Bronchial epithelial cell (primary cell): Measurements from ENCODE around the gene PCSK2. TPM values are rescaled to one million over a fixed set of nuclear protein-coding genes. Genes with fewer than 3 reads are reported as not detected.

Source experiments
- DNase-seq: peaks from one replicate; pipeline ENCODE4 v3.0.0-alpha.2; 2010; ENCODE audit warnings: low read depth
- FAIRE-seq: peaks from 2 replicates; lab custom pipeline; 2011; peaks lifted over from hg19 to GRCh38; lab: Jason Lieb, UNC
- H3K27me3 ChIP-seq: 2 replicates; pipeline ENCODE4 v1.5.1; 2011; ENCODE audit warnings: low read length; ENCODE audit not compliant: control insufficient read depth, insufficient read depth
- H3K36me3 ChIP-seq: 2 replicates; pipeline ENCODE4 v1.5.1; 2011; ENCODE audit warnings: low read length; ENCODE audit not compliant: control insufficient read depth, insufficient read depth
- H3K4me3 ChIP-seq: 2 replicates; pipeline ENCODE4 v1.5.1; 2011; ENCODE audit warnings: mild to moderate bottlenecking, low read depth, low read length, control low read depth
- total RNA-seq: library from RNA; depleted of rRNA; stranded (reverse); fragments of >200 nt; gene quantifications from 2 replicates; pipeline ENCODE4 v1.2.1, GENCODE V29; 2014
- TF ChIP-seq, protein P1 (sequence below): IDR thresholded peaks from 2 replicates; pipeline ENCODE4 v1.5.1; 2011; ENCODE audit warnings: mild to moderate bottlenecking, moderate library complexity, low read length, control low read depth, inconsistent platforms; ENCODE audit not compliant: insufficient read depth, severe bottlenecking

The PCSK2 gene
- total RNA-seq, 1 donor from 2014 or later: not detected

DNA sequence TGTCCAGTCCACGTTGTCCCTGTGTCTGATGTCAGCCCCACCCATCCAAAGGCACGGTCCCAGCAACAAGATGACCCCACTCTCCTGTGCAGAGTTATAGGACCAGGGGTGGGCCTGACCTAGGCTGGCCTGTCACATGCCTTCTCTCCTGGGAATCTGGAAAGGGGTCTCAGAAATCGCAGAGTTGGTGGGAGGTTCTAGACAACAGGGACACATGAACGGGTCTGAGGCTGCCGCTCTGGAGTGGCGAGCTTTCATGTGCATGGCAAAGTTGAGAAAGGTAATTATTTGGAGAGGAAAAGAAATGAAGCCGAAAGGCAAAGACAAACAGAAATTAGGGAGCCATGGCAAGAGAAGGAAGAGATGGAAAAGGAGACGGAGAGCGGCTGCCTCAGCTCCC, 274.9 kb downstream of the PCSK2 start:
- DNase-seq: no peak
- no peak for FAIRE-seq
- no peaks in the 10 kb centered on the region for H3K27me3 ChIP-seq
- H3K36me3 ChIP-seq: no peaks in the 10 kb centered on the region
- TF ChIP-seq, protein P1, sequence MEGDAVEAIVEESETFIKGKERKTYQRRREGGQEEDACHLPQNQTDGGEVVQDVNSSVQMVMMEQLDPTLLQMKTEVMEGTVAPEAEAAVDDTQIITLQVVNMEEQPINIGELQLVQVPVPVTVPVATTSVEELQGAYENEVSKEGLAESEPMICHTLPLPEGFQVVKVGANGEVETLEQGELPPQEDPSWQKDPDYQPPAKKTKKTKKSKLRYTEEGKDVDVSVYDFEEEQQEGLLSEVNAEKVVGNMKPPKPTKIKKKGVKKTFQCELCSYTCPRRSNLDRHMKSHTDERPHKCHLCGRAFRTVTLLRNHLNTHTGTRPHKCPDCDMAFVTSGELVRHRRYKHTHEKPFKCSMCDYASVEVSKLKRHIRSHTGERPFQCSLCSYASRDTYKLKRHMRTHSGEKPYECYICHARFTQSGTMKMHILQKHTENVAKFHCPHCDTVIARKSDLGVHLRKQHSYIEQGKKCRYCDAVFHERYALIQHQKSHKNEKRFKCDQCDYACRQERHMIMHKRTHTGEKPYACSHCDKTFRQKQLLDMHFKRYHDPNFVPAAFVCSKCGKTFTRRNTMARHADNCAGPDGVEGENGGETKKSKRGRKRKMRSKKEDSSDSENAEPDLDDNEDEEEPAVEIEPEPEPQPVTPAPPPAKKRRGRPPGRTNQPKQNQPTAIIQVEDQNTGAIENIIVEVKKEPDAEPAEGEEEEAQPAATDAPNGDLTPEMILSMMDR: no peak
- no peak overlapping the region for H3K4me3 ChIP-seq

DNA sequence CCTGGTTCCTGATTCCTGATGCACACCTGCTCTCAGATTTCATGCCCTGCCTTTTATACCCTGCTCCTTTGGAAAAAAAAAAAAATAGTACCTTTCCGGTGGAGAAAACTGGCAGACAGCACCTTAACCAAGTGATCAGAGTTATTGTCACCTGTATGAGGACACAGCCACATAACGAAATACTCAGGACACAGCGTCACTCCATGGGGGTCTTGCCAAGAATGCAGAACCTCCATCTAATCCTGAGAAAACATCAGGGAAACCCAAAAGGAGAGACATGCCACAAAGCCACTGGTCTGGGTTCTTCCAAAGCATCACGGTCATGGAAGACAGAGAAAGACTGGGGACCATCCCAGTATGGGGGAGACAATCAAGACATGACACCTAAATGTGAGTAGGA, 275.3 kb downstream of the PCSK2 start:
- no peak overlapping the region for H3K4me3 ChIP-seq
- FAIRE-seq (no peak), DNase-seq (no peak)
- TF ChIP-seq, protein P1: no peak
- no peaks in the 10 kb centered on the region for H3K27me3 ChIP-seq
- no peaks in the 10 kb centered on the region for H3K36me3 ChIP-seq

DNA sequence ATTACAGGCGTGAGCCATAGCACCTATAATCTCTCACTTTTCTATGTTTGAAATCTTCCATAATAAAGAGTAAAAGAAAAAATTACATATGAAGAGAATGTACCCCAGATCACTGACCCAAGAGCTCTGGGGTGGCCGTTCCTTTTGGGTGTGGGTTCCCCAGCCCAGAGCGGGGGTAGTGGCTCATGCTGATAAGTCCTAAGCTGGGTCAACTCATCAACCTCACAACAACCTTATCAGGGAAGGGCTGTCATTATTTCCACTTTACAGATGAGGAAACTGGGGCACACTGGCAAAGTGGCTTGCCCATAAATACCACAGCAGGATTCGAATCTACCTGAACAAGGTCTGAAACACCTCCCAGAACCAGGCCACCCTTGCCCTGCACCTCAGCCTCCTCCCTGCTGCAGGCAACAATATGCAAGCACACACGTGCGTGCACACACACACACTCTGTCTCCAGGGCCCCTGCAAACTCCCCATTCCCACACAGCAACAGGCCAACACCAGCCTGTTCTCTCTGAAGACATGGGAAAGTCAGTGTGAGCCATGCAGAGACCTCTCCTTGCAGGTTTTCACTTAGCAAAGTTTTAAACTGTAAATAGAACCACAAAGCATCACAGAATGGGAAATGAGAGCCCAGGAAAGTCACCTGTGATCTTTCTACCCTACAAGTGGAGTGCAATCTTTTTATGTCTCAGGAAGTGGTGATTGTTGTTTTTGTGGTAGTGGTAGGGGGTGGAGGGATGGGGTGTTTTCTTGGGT, 276.6 kb downstream of the PCSK2 start:
- Histone ChIP-seq H3K4me3 (no peak overlapping the region), H3K27me3 (no peaks in the 10 kb centered on the region), H3K36me3 (no peaks in the 10 kb centered on the region)
- TF ChIP-seq, protein P1: no peak
- DNase-seq (no peak), FAIRE-seq (no peak)

DNA sequence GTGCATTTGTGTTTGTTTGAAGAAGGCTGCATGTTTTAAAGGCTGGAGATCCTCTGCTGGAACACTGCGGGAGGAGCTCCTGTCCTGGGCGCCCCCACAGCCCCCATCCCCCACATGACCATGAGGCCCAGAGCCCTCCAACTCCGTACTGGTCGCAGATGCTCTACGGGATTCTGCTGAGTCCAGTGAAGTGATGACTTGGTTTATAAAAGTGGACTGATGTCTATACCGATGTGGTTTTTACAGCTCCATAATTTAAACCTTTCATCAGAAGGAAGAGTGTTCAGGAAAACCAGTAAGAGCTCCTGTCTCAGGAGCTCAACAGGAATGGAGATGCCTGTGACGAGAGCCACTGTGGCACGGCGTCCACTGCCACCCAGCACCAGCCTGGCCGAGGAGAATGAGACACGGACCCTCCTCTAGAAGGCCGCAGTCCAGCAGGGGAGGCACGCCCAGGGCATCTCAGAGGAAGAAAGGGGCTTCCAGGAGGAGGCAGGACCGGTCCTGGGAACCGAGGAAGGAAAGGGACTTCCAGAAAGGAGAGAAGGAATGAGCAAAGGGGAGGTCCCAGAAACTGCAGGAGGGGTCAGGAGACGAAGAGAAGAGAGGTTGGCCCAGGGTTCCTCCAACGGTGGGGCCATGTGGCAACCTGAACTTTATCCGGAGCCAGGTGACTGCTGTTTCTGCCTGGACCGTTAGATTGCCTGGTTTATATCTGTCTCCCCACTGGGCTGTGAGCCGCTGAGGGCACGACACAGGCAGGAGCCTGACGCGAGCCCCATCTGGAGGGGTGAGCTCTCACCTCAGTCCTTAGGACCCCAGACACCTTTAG, 277.4 kb downstream of the PCSK2 start:
- TF ChIP-seq, protein P1: no peak
- no peak for FAIRE-seq
- H3K36me3 ChIP-seq: no peaks in the 10 kb centered on the region
- H3K27me3 ChIP-seq: no peaks in the 10 kb centered on the region
- DNase-seq: no peak
- H3K4me3 ChIP-seq: no peak overlapping the region

DNA sequence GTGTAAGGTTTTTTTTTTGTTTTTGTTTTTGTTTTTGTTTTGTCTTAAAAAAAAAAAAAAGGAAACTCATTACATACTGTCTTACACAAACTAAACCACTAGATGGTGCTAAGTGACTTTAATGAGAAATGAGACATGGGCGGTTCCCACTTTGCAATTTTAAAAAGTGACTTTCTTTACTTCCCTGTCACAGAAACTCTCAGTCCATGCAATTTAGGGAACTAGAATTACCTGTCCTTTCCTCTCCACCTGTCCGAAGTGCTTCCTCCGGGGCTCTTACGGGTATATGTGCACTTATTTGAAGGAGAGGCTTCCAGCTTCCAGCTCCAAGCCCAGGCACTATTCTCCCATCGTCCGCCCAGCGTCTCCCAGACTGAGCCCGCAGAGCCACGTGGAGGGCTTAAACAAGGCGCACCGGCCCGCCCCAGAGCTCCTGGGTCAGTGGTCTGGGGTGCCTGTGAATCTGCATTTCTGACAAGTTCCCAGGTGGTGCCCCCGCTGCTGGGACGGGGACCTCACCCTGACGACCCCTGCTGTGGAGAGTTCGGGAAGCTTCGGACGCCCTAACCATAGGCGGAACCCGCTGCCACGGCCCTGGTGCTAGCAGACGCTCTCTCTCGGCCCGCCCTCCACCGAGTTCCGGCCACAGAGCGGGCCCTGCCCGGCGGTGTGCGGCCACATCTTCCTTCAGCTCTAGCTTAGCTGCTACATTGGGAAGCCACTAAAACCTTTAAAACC, 278.2 kb downstream of the PCSK2 start:
- peak; percentile 68 for DNase-seq
- TF ChIP-seq, protein P1: peak; percentile 52

More for the DNA sequence above, 278.2 kb downstream of the PCSK2 start:
- no peaks in the 10 kb centered on the region for H3K27me3 ChIP-seq
- no peaks in the 10 kb centered on the region for H3K36me3 ChIP-seq
- peak overlapping the region; percentile 29 for H3K4me3 ChIP-seq
- FAIRE-seq: no peak
